K562 (cell line): ENCODE data around the gene MANEAL. TPM values are rescaled to one million over a fixed set of nuclear protein-coding genes. Genes with fewer than 3 reads are reported as not detected.

ENCODE experiments used
- ATAC-seq: fragments of 200-7000 bp; cut with Tn5 transposase; 3 replicates; pipeline ENCODE4 v1.9.1; 2020; ENCODE audit warnings: moderate library complexity
- BruUV-seq: library from RNA; stranded (reverse); fragments of 400-500 nt; replicated peaks from 2 replicates; lab custom pipeline; 2021; lab: Mats Ljungman, UMichigan
- CTCF ChIA-PET: fragments of 300-600 bp; formaldehyde crosslinking; extraction: SDS; loops from one replicate; lab custom pipeline; 2021; ENCODE audit warnings: low intra/inter-chr PET ratio; lab: Yijun Ruan, JAX
- POLR2A ChIA-PET: fragments of 300-600, 350-650 bp; sonication (Branson Sonifier 250); formaldehyde crosslinking; extraction: SDS; loops from one replicate; lab custom pipeline; 2021; ENCODE audit warnings: antibody characterized with exemption, inconsistent platforms; lab: Yijun Ruan, JAX
- DNase-seq, 4 experiments: peaks; one replicate each; pipeline versions ENCODE4 v3.0.0 to v3.0.0-alpha.2; 2011 to 2018; ENCODE audit warnings: low spot score in 3 of 4, mixed read lengths in 3 of 4; ENCODE audit errors: extremely low read depth in 1 of 4
- FAIRE-seq: peaks from 2 replicates; lab custom pipeline; 2011; peaks lifted over from hg19 to GRCh38; lab: Jason Lieb, UNC
- H2AFZ ChIP-seq: 2 replicates; pipeline ENCODE4 v1.6.0; 2011; ENCODE audit warnings: low read depth, low read length, control low read depth, inconsistent platforms
- H3K27ac ChIP-seq: fragments of 200-600 bp; 3 replicates; pipeline ENCODE4 v1.8.0; 2011; ENCODE audit warnings: low read depth, mild to moderate bottlenecking, control low read depth, inconsistent platforms, low read length, moderate library complexity, mixed read lengths; ENCODE audit errors: extremely low read depth
- H3K27me3 ChIP-seq, 2 experiments: fragments of 300-600 bp in 1 of 2; 2 replicates in 1 of 2; 3 replicates in 1 of 2; pipeline versions ENCODE4 v1.6.0 to v1.8.0; 2011; ENCODE audit warnings: inconsistent platforms in 2 of 2, low read length in 2 of 2, mild to moderate bottlenecking in 1 of 2, mixed read lengths in 1 of 2, moderate library complexity in 1 of 2; ENCODE audit not compliant: control insufficient read depth in 2 of 2, insufficient read depth in 2 of 2
- H3K36me3 ChIP-seq: fragments of 300-600 bp; 3 replicates; pipeline ENCODE4 v1.8.0; 2011; ENCODE audit warnings: mild to moderate bottlenecking, low read length, inconsistent platforms; ENCODE audit not compliant: control insufficient read depth, insufficient read depth
- H3K4me1 ChIP-seq, 2 experiments: fragments of 200-600 bp in 1 of 2; replicated peaks in 1 of 2; 2 replicates in 1 of 2; 3 replicates in 1 of 2; pipeline versions ENCODE4 v1.5.1 to v1.8.0; 2011; ENCODE audit warnings: inconsistent platforms in 2 of 2, low read length in 2 of 2, mild to moderate bottlenecking in 1 of 2, mixed read lengths in 1 of 2, moderate library complexity in 1 of 2; ENCODE audit not compliant: control insufficient read depth in 2 of 2, insufficient read depth in 2 of 2
- H3K4me2 ChIP-seq: 2 replicates; pipeline ENCODE4 v1.6.1; 2011; ENCODE audit warnings: low read length, control low read depth, inconsistent platforms, mixed read lengths; ENCODE audit not compliant: insufficient read depth
- H3K4me3 ChIP-seq: fragments of 200-600 bp; sonication (generic), shearing (Covaris generic); 2 replicates; pipeline ENCODE4 v1.5.1; 2016; ENCODE audit warnings: control low read depth, inconsistent platforms
- H3K79me2 ChIP-seq: fragments of 200-600 bp; 3 replicates; pipeline ENCODE4 v1.8.0; 2011; ENCODE audit warnings: low read length, inconsistent platforms; ENCODE audit not compliant: control insufficient read depth, insufficient read depth
- H3K9ac ChIP-seq, 2 experiments: 2 replicates each; pipeline versions ENCODE4 v1.6.0 to v1.6.1; 2011; ENCODE audit warnings: low read depth in 2 of 2, low read length in 2 of 2, control low read depth in 1 of 2, inconsistent platforms in 1 of 2, mild to moderate bottlenecking in 1 of 2, mixed read lengths in 1 of 2; ENCODE audit not compliant: insufficient read depth in 1 of 2
- H3K9me1 ChIP-seq: one replicate; pipeline ENCODE4 v1.6.0; 2011; ENCODE audit warnings: inconsistent platforms, mild to moderate bottlenecking, low read length, moderate library complexity; ENCODE audit not compliant: control insufficient read depth, insufficient read depth
- H3K9me3 ChIP-seq: replicated peaks from 2 replicates; pipeline ENCODE4 v1.5.1; 2011; ENCODE audit warnings: low read depth, low read length, inconsistent platforms; ENCODE audit not compliant: control insufficient read depth, insufficient read depth
- H4K20me1 ChIP-seq: replicated peaks from 2 replicates; pipeline ENCODE4 v1.6.1; 2011; ENCODE audit warnings: low read length, inconsistent platforms, mixed read lengths; ENCODE audit not compliant: control insufficient read depth, insufficient read depth
- CCNT2 ChIP-seq: IDR thresholded peaks from 2 replicates; pipeline ENCODE4 v1.6.1; 2011; ENCODE audit warnings: borderline replicate concordance, low read depth, mild to moderate bottlenecking, moderate library complexity, mixed read lengths, low read length; ENCODE audit not compliant: insufficient read length; ENCODE audit errors: extremely low read depth
- EGR1 ChIP-seq: fragments of 450-650 bp; conservative IDR thresholded peaks from 2 replicates; pipeline ENCODE4 v1.6.1; 2017; ENCODE audit warnings: mild to moderate bottlenecking
- MAX ChIP-seq: sonication (generic); formaldehyde crosslinking; IDR thresholded peaks from 2 replicates; pipeline ENCODE4 v1.9.0; 2022; ENCODE audit warnings: mild to moderate bottlenecking, missing genetic modification reagents
- NR2C1 ChIP-seq, 2 experiments: fragments of 450-650 bp; IDR thresholded peaks; 2 replicates each; pipeline ENCODE4 v1.6.1; 2017; ENCODE audit warnings: mild to moderate bottlenecking in 2 of 2, antibody characterized with exemption in 1 of 2, inconsistent platforms in 1 of 2, missing compliant biosample characterization in 1 of 2, missing genetic modification characterization in 1 of 2
- NR2C2 ChIP-seq, 2 experiments: fragments of 200-800 bp in 1 of 2; sonication (Bioruptor generic) in 1 of 2; sonication (generic) in 1 of 2; formaldehyde crosslinking in 1 of 2; IDR thresholded peaks; 2 replicates each; pipeline versions ENCODE4 v1.6.1 to v1.8.0; 2016 to 2022; ENCODE audit warnings: mild to moderate bottlenecking in 1 of 2, missing compliant biosample characterization in 1 of 2, missing genetic modification characterization in 1 of 2, missing genetic modification reagents in 1 of 2
- SMAD4 ChIP-seq: fragments of 250-450 bp; sonication (Bioruptor Pico); conservative IDR thresholded peaks from 2 replicates; pipeline ENCODE4 v1.8.0; 2021; ENCODE audit warnings: inconsistent platforms, mild to moderate bottlenecking, moderate library complexity
- WGBS: fragments of 100-300 bp; shearing (Covaris generic); methylation state at CpG from one replicate; pipeline ENCODE4 v1.1.6; 2016; ENCODE audit warnings: low coverage, mixed read lengths; ENCODE audit not compliant: insufficient coverage; ENCODE audit errors: missing lambda C conversion rate; 5-methylcytosine and 5-hydroxymethylcytosine counted together
- in situ Hi-C: fragments of 300-500 bp; cut with MboI; formaldehyde crosslinking; loops from 4 replicates; pipeline ENCODE4 v1.15.0; 2018; ENCODE audit warnings: inconsistent platforms, mixed read lengths
- intact Hi-C: fragments of 100-400 bp; cut with micrococcal nuclease; formaldehyde crosslinking; loops from 2 replicates; pipeline ENCODE4 v1.14.2; 2022
- polyA plus RNA-seq, 8 experiments: library from polyadenylated mRNA; depleted of rRNA in 4 of 8; stranded (reverse) in 5 of 8; unstranded in 3 of 8; fragments of >200 nt; fragmentation: Nextera tagmentation in 2 of 8; fragmentation: Illumina TruSeq in 1 of 8; extraction: Ambion mirVana in 2 of 8; extraction: Trizol in 1 of 8; gene quantifications; 2 replicates each; pipeline versions ENCODE4 v1.2.1 to v1.2.3, GENCODE V29; 2011 to 2014; ENCODE audit warnings: inconsistent platforms in 1 of 8, missing spikeins in 1 of 8
- total RNA-seq, 7 experiments: library from RNA; depleted of rRNA in 6 of 7; stranded (reverse); fragments of >200 nt in 6 of 7; fragmentation: Illumina TruSeq in 2 of 7; extraction: Trizol in 2 of 7; gene quantifications; 2 replicates each; pipeline versions ENCODE4 v1.2.1 to v1.2.3, GENCODE V29; 2011 to 2021; ENCODE audit warnings: low replicate concordance in 1 of 7

Gene MANEAL
- total and polyA plus RNA-seq, 9 of the 15 experiments (the other 6 are each of a cell fraction or from before 2014, with no cell fraction given) = 0.37 to 3.2 (median 1.2) TPM

- TF ChIP-seq SMAD4 (CRISPR knock-in tag) (0 out of 2 replicates have a peak, but pooled peaks have one; percentile 1), MAX (CRISPR knock-in tag) (peak; percentile 60; the same call in 1 of the 2 replicates)
Measured at GRCh38 chr1:37808369-37809319, 15.0 kb downstream of the MANEAL start (continued).

- ChIA-PET POLR2A (no interaction called here), CTCF (no interaction called here)
- BruUV-seq = no TSS peak
- Histone ChIP-seq H2AFZ (no peak overlapping the region), H3K9ac (no peak overlapping the region), H3K79me2 (peaks cover 50% of the 10 kb centered on the region), H3K4me3 (no peak overlapping the region), H3K36me3 (peaks cover 57% of the 10 kb centered on the region), H4K20me1 (peaks cover 17% of the 10 kb centered on the region), H3K4me2 (no peak overlapping the region), H3K27me3 (no peaks in the 10 kb centered on the region), H3K4me1 (peaks cover 18 to 25% of the 10 kb centered on the region in 2 experiments; a peak in 4 of 5 replicates), H3K9me1 (peaks cover 3% of the 10 kb centered on the region), H3K27ac (no peak overlapping the region), H3K9me3 (no peaks in the 10 kb centered on the region)
- in situ Hi-C loops = no loop called here
- peak in 1 of 4 experiments; percentile 34 for DNase-seq
- WGBS = 50% methylated on average over 2 of the region's 2 CpGs
- no peak for ATAC-seq
- intact Hi-C loops = loop anchor here (2.0 to 10.0 kb wide), 3 partner anchors 49 to 165 kb away; partner anchors contain the start of gene MTF1
- FAIRE-seq = no peak
- TF ChIP-seq NR2C1 (IDR thresholded peaks at IDR 0.05) = peak; percentile 56; the same call in 1 of the 2 replicates
- TF ChIP-seq NR2C1 (tag; IDR thresholded peaks at IDR 0.05) = peak; percentile 72
- no peak for TF ChIP-seq CCNT2
- TF ChIP-seq EGR1 = peak; percentile 73
- no peak for TF ChIP-seq NR2C2 (CRISPR knock-in tag; IDR thresholded peaks at IDR 0.05)
- TF ChIP-seq NR2C2 (tag; IDR thresholded peaks at IDR 0.05) = peak; percentile 55; the same call in 1 of the 2 replicates
Measured at GRCh38 chr1:37809942-37810341, 16.3 kb downstream of the MANEAL start.
